ENCODE results near the gene KRTAP4-9. TPM values are rescaled to one million over a fixed set of nuclear protein-coding genes. Genes with fewer than 3 reads are reported as not detected.
"Not testable (repeated sequence)": the region's sequence is repeated elsewhere in the genome, so short reads cannot be mapped to it uniquely, and the experiment has no call there.

Gene KRTAP4-9
- total RNA-seq, 1 experiment from 2014 or later: not detected

DNA sequence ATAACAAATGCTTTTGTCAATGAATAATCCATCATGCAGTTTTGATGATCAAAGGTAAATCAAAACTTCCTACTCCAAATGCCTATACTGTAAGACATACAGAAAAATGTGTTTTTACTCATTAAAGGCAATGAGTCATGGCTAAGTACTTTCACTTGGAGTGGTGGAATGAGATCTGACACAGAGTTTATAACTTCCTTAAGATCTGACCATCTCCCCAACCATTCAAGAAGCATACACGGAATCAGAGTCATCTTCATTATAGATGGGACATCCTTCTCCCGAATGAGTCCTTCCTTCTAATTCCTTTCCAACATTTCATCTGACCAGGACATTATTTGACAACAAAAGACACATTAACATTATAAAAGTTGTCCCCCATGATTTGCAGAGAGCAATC lies 21.8 kb upstream of the KRTAP4-9 start:
- H3K79me2 ChIP-seq (ENCODE audit: low read length); H3K9me2 ChIP-seq (replicated peaks; ENCODE audit: insufficient read depth, low read length); H3K27me3 ChIP-seq (ENCODE audit: low read length); H3K9me3 ChIP-seq (ENCODE audit: low read length); H3K36me3 ChIP-seq (ENCODE audit: insufficient read depth, low read length); H3K9ac ChIP-seq (ENCODE audit: low read length); H3K27ac ChIP-seq (ENCODE audit: low read length); H3K4me2 ChIP-seq (ENCODE audit: low read depth, low read length, poor library complexity, severe bottlenecking); H4K20me1 ChIP-seq (ENCODE audit: insufficient read depth, low read depth, low read length); H3K4me1 ChIP-seq (ENCODE audit: low read length); H2AFZ ChIP-seq (ENCODE audit: low read length); DNase-seq; H3K4me3 ChIP-seq (ENCODE audit: low read length): not testable (repeated sequence)

DNA sequence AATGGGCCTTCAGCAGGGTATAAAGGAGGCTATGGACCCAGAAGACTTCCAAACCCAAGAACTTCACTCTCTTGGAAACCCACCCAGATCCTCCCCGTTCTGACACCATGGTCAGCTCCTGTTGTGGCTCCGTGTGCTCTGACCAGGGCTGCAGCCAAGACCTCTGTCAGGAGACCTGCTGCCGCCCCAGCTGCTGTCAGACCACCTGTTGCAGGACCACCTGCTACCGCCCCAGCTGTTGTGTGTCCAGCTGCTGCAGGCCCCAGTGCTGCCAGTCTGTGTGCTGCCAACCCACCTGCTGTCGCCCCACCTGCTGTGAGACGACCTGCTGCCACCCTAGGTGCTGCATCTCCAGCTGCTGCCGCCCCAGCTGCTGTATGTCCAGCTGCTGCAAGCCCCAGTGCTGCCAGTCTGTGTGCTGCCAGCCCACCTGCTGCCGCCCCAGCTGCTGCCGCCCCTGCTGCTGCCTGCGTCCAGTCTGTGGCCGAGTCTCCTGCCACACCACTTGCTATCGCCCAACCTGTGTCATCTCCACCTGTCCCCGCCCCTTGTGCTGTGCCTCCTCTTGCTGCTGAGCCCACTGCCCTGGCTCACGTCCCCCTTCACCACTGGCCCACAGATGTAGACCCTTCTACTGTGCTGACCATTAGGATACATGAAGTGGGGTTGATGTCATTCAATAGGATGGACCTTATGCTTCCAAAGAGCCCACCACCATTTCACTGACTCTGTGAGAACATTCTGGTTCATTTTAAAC lies 20.9 kb upstream of the KRTAP4-9 start, which contains the start of gene KRTAP4-7:
Gene KRTAP4-7 (plus strand): TSS at position 51 of the 757 bp plus-strand sequence. CDS start 57 bp downstream, at position 108.
- H3K36me3 ChIP-seq (ENCODE audit: insufficient read depth, low read length); H2AFZ ChIP-seq (ENCODE audit: low read length); DNase-seq; H3K4me3 ChIP-seq (ENCODE audit: low read length); H4K20me1 ChIP-seq (ENCODE audit: insufficient read depth, low read depth, low read length); H3K9me2 ChIP-seq (replicated peaks; ENCODE audit: insufficient read depth, low read length); H3K9ac ChIP-seq (ENCODE audit: low read length); H3K4me2 ChIP-seq (ENCODE audit: low read depth, low read length, poor library complexity, severe bottlenecking); H3K27ac ChIP-seq (ENCODE audit: low read length); H3K4me1 ChIP-seq (ENCODE audit: low read length); H3K27me3 ChIP-seq (ENCODE audit: low read length); H3K79me2 ChIP-seq (ENCODE audit: low read length); H3K9me3 ChIP-seq (ENCODE audit: low read length): not testable (repeated sequence)

DNA sequence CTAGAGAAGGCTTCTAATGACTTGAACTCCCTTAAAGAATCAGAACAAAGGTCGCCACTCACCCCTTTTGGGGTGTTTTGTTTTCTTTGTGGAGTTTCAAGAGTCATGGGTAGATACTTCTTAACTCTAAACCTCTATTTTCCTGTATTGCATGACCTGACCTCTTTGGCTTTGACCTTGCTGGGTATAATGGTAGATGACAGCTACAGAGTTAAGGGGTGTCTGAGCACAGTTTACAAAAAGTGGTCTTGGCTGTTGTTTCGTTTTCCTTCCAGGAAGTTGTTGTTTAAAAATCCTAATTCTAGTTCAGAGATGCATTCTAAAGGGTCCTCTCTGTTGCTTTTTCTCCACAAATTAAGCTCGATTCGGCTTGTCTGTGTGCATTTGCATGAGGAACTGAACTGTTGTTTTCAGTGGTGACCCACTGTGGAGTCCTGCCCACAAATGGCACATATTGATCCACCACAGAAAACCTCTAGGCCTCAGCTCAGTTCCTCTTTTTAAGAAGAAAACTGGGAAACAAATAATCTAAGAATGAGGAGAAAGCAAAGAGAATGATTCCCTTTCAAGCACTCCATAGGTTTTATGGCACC lies 16.3 kb upstream of the KRTAP4-9 start:
- H3K9me3 ChIP-seq (ENCODE audit: low read length); H3K4me1 ChIP-seq (ENCODE audit: low read length); H2AFZ ChIP-seq (ENCODE audit: low read length); H3K27me3 ChIP-seq (ENCODE audit: low read length); H3K4me3 ChIP-seq (ENCODE audit: low read length); H3K79me2 ChIP-seq (ENCODE audit: low read length); H3K9ac ChIP-seq (ENCODE audit: low read length); H4K20me1 ChIP-seq (ENCODE audit: insufficient read depth, low read depth, low read length); H3K9me2 ChIP-seq (replicated peaks; ENCODE audit: insufficient read depth, low read length); DNase-seq; H3K27ac ChIP-seq (ENCODE audit: low read length); H3K36me3 ChIP-seq (ENCODE audit: insufficient read depth, low read length); H3K4me2 ChIP-seq (ENCODE audit: low read depth, low read length, poor library complexity, severe bottlenecking): not testable (repeated sequence)

DNA sequence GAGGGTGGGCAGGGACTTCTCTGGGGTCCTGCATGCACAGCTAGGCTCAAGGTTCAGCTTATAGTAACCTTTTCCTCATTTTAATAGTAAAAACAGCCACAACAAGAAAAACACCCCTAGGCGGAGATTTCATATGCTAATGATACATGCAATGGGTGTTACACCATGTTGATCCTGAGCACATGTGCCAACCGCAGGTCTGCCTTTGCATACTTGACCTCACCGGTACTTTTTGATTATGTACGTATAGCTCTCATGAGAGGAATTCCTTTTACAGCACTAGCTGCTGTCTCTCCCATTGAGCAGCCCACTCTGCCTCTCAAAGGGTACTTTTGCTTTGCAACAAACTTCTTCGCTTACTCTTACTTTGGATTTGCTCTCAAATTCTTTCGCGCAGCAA lies 9.1 kb upstream of the KRTAP4-9 start:
- Histone ChIP-seq H3K4me2 (ENCODE audit: low read depth, low read length, poor library complexity, severe bottlenecking) (no peak overlapping the region), H3K4me3 (ENCODE audit: low read length) (no peak overlapping the region), H3K9ac (ENCODE audit: low read length) (no peak overlapping the region), H4K20me1 (ENCODE audit: insufficient read depth, low read depth, low read length) (no peaks in the 10 kb centered on the region), H3K36me3 (ENCODE audit: insufficient read depth, low read length) (no peaks in the 10 kb centered on the region), H2AFZ (ENCODE audit: low read length) (no peak overlapping the region), H3K4me1 (ENCODE audit: low read length) (no peaks in the 10 kb centered on the region), H3K79me2 (ENCODE audit: low read length) (no peaks in the 10 kb centered on the region), H3K9me2 (replicated peaks; ENCODE audit: insufficient read depth, low read length) (no peaks in the 10 kb centered on the region), H3K27ac (ENCODE audit: low read length) (no peak overlapping the region), H3K27me3 (ENCODE audit: low read length) (no peaks in the 10 kb centered on the region), H3K9me3 (ENCODE audit: low read length) (no peaks in the 10 kb centered on the region)
- no peak for DNase-seq

DNA sequence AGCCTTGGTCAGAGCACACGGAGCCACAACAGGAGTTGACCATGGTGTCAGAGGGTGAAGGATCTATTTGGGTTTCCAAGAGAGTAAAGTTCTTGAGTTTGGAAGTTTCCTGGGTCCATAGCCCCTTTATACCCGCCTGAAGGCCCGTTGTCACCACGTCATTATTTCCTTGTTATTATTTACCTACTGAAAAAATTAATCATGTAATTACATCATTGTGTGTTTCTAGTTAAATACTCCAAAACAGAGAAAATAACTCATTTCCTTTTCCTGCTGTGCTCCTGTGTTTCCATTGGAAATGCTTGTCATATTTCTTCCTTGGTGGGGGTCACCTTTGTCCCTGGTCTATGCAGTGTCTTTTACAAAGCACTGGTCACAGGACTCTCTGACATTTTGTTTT lies 7.1 kb upstream of the KRTAP4-9 start, which contains the start of gene KRTAP4-8:
Gene KRTAP4-8 (minus strand): TSS at position 101 of the 400 bp plus-strand sequence. CDS start 58 bp downstream, at position 43.
- H3K9me2 ChIP-seq (replicated peaks; ENCODE audit: insufficient read depth, low read length): no peaks in the 10 kb centered on the region
- no peak within 1 kb of the TSS for H2AFZ ChIP-seq (ENCODE audit: low read length)
- H4K20me1 ChIP-seq (ENCODE audit: insufficient read depth, low read depth, low read length): no peaks in the 10 kb centered on the region
- no peaks in the 10 kb centered on the region for H3K27me3 ChIP-seq (ENCODE audit: low read length)
- H3K4me2 ChIP-seq (ENCODE audit: low read depth, low read length, poor library complexity, severe bottlenecking): no peak within 1 kb of the TSS
- no peaks in the 10 kb centered on the region for H3K36me3 ChIP-seq (ENCODE audit: insufficient read depth, low read length)
- no peak within 1 kb of the TSS for H3K4me3 ChIP-seq (ENCODE audit: low read length)
- DNase-seq: no peak
- no peaks in the 10 kb centered on the region for H3K4me1 ChIP-seq (ENCODE audit: low read length)
- H3K79me2 ChIP-seq (ENCODE audit: low read length): no peaks in the 10 kb centered on the region
- no peaks in the 10 kb centered on the region for H3K9me3 ChIP-seq (ENCODE audit: low read length)
- H3K9ac ChIP-seq (ENCODE audit: low read length): no peak within 1 kb of the TSS
- no peak within 1 kb of the TSS for H3K27ac ChIP-seq (ENCODE audit: low read length)

DNA sequence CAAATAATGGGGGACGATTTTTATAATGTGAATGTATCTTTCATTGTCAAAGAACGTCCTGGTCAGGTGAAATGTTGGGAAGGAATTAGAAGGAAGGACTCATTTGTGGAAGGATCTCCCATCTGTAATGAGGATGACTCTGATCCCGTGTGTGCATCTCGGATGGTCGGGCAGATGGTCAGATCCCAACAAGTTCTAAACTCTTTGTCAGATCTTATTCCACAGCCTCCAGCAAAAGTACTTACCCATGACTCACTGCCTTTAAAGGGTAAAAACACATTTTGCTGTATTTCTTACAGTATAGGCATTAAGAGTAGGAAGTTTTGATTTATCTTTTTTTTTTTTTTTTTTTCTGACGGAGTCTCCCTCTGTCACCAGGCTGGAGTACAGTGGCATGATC lies 6.7 kb upstream of the KRTAP4-9 start:
- H3K36me3 ChIP-seq (ENCODE audit: insufficient read depth, low read length): no peaks in the 10 kb centered on the region
- no peak overlapping the region for H3K4me3 ChIP-seq (ENCODE audit: low read length)
- H3K9ac ChIP-seq (ENCODE audit: low read length): no peak overlapping the region
- no peaks in the 10 kb centered on the region for H3K9me3 ChIP-seq (ENCODE audit: low read length)
- H3K79me2 ChIP-seq (ENCODE audit: low read length): no peaks in the 10 kb centered on the region
- no peak overlapping the region for H3K27ac ChIP-seq (ENCODE audit: low read length)
- no peaks in the 10 kb centered on the region for H3K4me1 ChIP-seq (ENCODE audit: low read length)
- H3K9me2 ChIP-seq (replicated peaks; ENCODE audit: insufficient read depth, low read length): no peaks in the 10 kb centered on the region
- H4K20me1 ChIP-seq (ENCODE audit: insufficient read depth, low read depth, low read length): no peaks in the 10 kb centered on the region
- H3K4me2 ChIP-seq (ENCODE audit: low read depth, low read length, poor library complexity, severe bottlenecking): no peak overlapping the region
- no peaks in the 10 kb centered on the region for H3K27me3 ChIP-seq (ENCODE audit: low read length)
- DNase-seq: no peak
- H2AFZ ChIP-seq (ENCODE audit: low read length): no peak overlapping the region

DNA sequence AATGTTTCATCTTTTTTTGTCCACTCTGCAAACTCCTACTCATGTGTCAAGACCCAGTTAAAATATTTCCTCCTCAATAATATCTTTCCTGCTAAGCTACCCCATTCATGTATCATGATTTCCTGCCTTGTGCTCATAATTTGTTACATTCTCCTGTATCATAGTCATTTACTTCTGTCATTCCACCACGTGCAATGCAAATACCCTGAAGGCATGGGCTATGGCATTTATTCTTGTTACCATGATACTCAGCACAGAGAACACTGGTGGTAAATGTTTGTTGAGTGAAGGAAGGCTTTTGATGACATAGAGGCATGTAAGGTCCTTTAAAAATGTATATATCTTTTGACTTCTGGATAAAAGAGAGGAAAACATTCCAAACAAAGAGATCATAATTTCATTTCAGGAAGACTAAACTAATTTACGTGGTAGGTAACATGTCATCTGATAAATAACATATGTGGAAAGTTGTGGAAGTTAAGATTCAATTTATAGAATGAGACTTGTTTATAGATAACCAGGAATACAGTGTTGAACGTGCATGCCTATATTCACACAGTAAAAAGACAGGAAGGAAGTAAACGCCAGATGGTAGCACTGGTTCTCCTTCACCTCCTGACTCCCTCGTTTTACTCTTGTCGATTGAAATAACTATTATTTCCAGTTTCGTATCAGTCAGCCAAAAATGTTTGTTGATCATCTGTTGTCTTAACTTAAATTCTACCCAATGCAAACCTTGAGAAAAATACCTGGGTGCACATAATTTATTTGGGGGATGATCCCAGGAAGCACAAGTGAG lies 5.3 kb upstream of the KRTAP4-9 start:
- H3K27ac ChIP-seq (ENCODE audit: low read length); H3K27me3 ChIP-seq (ENCODE audit: low read length); H3K4me1 ChIP-seq (ENCODE audit: low read length); H3K9me2 ChIP-seq (replicated peaks; ENCODE audit: insufficient read depth, low read length); H3K9me3 ChIP-seq (ENCODE audit: low read length); H3K36me3 ChIP-seq (ENCODE audit: insufficient read depth, low read length); H3K4me2 ChIP-seq (ENCODE audit: low read depth, low read length, poor library complexity, severe bottlenecking); DNase-seq; H2AFZ ChIP-seq (ENCODE audit: low read length); H3K4me3 ChIP-seq (ENCODE audit: low read length); H4K20me1 ChIP-seq (ENCODE audit: insufficient read depth, low read depth, low read length); H3K79me2 ChIP-seq (ENCODE audit: low read length); H3K9ac ChIP-seq (ENCODE audit: low read length): not testable (repeated sequence)

DNA sequence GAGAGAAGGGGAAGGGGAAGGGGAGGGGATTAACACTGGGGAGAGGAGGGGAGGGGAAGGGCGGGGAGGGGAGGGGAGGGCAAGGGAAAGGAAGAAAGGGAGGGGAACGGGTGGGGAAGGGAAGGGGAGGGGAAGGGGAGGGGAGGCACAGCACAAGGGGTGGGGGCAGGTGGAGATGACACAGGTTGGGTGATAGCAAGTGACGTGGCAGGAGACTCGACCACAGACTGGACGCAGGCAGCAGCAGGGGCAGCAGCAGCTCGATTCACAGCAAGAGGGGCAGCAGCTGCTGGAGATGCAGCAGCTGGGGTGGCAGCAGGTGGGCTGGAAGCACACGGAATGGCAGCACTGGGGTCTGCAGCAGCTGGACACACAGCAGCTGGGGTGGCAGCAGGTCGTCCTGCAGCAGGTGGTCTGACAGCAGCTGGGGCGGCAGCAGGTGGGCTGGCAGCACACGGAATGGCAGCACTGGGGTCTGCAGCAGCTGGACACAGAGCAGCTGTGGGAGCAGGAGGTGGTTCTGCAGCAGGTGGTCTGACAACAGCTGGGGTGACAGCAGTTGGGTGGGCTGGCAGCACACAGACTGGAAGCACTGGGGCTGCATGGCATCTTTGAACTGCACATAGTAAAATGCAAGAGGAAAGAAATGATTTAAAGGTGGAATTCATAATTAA lies 3.5 kb upstream of the KRTAP4-9 start, which contains the start of gene KRTAP4-16:
Gene KRTAP4-16 (minus strand): TSS at position 624 of the 674 bp plus-strand sequence. CDS start 0 bp downstream, at position 624.
- Histone ChIP-seq H3K27me3 (ENCODE audit: low read length) (no peaks in the 10 kb centered on the region), H3K27ac (ENCODE audit: low read length) (no peak within 1 kb of the TSS), H3K9ac (ENCODE audit: low read length) (no peak within 1 kb of the TSS), H3K36me3 (ENCODE audit: insufficient read depth, low read length) (no peaks in the 10 kb centered on the region), H3K4me2 (ENCODE audit: low read depth, low read length, poor library complexity, severe bottlenecking) (no peak within 1 kb of the TSS), H3K4me3 (ENCODE audit: low read length) (no peak within 1 kb of the TSS), H4K20me1 (ENCODE audit: insufficient read depth, low read depth, low read length) (no peaks in the 10 kb centered on the region), H3K9me2 (replicated peaks; ENCODE audit: insufficient read depth, low read length) (no peaks in the 10 kb centered on the region), H3K4me1 (ENCODE audit: low read length) (no peaks in the 10 kb centered on the region), H3K79me2 (ENCODE audit: low read length) (no peaks in the 10 kb centered on the region), H2AFZ (ENCODE audit: low read length) (no peak within 1 kb of the TSS), H3K9me3 (ENCODE audit: low read length) (no peaks in the 10 kb centered on the region)
- DNase-seq: no peak

All from Karpas-422 (cell line).